ENCODE data around the gene PPP2R1B.
"Not testable (repeated sequence)": the region's sequence is repeated elsewhere in the genome, so short reads cannot be mapped to it uniquely, and the experiment has no call there.

Gene PPP2R1B

GRCh38 chr11:111726301-111726713 lies 39.9 kb downstream of the PPP2R1B start:
- ATAC-seq (no peak), DNase-seq (no peak)

DNA sequence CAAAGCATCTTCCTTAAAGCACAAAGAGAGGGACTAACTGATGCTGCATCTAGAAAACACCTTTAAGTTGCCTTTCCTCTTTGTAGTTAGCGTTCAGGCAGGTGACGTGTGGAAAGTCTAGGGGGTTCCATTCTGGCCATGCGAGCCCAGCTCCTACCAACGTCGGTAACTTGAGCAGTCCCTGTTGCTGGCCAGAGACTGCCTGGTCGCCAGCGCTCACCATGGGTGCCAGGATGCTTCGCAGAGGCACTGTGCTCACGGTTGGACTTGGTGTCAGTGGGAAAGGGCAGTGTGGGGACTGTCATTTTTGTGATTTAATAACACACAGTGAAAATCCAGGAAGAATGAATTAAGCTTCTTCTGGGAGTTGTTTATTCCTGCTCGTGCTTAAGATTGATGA lies 40.6 kb downstream of the PPP2R1B start:
- no peak for DNase-seq

GRCh38 chr11:111724615-111725129 lies 41.5 kb downstream of the PPP2R1B start:
- ATAC-seq: no peak
- no peak for DNase-seq

More for the DNA sequence above, 40.6 kb downstream of the PPP2R1B start:
- ATAC-seq: no peak

DNA sequence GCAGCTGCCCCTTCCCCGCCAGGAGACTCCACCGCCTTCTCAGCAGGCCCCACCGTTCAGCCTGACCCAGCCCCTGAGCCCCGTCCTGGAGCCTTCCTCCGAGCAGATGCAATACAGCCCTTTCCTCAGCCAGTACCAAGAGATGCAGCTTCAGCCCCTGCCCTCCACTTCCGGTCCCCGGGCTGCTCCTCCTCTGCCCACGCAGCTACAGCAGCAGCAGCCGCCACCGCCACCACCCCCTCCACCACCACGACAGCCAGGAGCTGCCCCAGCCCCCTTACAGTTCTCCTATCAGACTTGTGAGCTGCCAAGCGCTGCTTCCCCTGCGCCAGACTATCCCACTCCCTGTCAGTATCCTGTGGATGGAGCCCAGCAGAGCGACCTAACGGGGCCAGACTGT lies 42.6 kb downstream of the PPP2R1B start:
- no peak for ATAC-seq
- DNase-seq: no peak

DNA sequence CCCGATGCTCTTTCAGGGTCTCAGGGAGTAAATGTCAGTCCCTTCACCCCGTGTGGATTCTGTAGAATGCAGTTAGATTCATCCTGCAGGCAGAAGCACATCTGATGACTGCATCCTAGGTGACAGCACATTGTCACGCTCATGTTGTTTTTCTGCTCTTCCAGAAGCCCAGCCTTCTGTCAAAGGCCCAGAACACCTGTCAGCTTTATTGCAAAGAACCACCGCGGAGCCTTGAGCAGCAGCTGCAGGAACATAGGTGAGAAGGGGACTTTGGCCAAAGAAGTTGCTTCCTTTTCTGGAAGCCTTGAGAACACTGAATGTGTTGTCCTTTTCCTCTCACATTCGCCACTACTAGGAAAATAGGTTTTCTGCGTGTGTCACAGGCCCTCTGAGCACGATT lies 43.7 kb downstream of the PPP2R1B start:
- ATAC-seq (no peak), DNase-seq (no peak)

DNA sequence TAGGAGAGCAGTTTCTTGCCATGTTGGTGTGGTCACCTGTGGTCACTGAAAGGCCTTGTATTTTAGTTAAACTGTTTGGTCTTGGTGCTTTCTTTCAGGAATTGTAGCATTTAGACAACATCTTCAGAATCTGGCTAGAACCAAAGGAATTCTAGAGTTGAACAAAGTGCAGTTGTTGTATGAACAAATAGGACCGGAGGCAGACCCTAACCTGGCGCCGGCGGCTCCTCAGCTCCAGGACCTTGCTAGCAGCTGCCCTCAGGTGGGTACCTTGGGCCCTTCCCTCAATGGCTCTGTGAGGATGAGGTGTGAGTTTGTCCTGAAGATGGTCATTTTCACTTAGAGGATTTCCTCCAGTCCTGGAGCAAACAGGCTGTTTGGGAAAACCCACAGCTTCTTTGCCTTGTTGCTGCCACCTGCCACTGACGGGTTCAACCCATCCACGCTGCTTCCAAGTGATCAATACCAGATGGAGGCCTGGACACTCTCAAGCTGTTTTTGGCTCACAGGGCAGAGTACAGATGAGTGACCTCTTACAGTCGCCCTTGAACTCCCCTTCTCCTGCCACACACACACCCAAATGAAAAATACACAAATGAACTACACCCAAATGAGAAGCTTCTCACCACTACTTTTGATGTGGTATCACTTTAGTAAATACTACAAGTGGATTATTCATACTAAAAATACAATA lies 45.2 kb downstream of the PPP2R1B start:
- DNase-seq: no peak
- ATAC-seq: no peak

DNA sequence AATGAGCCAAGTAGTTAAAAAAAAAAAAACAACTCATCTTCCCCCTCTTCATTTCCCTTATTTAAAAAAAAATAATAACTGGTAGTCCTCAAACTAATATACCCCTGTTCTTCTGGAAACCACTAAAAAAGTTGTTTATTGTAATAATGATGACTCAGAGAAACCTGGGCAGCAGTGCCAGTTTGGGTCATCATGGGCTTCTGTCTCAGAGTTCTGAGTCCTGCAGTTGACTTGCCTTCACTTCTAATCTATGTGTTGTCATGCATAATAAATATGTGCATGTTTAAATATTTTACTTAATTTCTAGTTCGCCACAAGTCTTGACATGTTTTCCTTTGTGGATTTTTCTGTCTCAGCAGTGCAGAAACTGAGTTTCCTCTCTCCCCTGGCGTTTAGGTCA lies 46.8 kb downstream of the PPP2R1B start:
- DNase-seq: no peak
- no peak for ATAC-seq

DNA sequence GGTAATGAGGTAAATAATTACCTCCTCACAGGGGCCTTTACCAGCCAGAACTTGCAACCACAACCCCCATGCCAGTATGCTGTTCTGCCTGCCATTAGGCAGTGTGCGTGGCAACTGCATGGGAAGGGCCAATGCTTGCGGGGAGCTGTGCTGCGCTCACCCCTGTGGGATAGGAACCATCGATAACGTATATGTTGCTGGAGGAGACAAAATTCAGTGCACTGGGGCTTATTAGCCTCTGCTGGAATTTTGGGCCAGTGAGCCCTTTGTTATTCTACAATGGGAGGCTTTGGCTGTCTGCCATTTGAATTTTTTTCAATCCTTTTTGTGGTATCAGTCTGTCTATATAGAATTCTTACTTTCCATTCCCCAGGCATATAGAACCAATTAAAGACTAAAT lies 47.3 kb downstream of the PPP2R1B start:
- no peak for ATAC-seq
- DNase-seq: no peak

DNA sequence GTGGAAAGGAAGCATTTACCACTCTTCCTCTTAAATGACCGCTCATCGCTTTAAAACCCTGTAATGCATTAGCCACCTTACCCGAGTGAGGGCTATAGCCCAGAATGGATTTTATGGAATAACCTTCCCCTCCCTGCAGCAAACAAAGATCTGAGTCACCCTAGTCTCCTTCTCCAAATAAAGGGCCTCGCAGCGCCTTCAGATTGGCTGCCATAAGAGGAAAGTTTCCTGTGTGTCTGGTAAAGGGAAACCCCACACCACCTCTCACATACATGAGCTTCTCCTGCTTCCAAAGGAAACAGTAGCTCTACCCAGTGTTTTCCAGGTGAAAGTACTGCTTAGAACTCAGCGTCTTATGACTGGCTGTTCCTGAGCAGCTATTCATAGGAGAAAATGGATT lies 47.8 kb downstream of the PPP2R1B start:
- DNase-seq: no peak
- no peak for ATAC-seq

DNA sequence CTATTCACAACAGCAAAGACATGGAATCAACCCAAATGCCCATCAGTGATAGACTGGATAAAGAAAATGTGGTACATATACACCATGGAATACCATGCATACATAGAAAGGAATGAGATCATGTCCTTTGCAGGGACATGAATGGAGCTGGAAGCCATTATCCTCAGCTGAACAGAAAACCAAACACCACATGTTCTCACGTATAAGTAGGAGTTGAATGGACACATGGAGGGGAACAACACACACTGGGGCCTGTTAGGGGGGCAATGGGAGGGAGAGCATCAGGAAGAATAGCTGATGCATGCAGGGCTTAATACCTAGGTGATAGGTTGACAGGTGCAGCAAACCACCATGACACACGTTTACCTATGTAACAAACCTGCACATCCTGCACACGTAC lies 48.5 kb downstream of the PPP2R1B start:
- not testable (repeated sequence) for ATAC-seq, DNase-seq

DNA sequence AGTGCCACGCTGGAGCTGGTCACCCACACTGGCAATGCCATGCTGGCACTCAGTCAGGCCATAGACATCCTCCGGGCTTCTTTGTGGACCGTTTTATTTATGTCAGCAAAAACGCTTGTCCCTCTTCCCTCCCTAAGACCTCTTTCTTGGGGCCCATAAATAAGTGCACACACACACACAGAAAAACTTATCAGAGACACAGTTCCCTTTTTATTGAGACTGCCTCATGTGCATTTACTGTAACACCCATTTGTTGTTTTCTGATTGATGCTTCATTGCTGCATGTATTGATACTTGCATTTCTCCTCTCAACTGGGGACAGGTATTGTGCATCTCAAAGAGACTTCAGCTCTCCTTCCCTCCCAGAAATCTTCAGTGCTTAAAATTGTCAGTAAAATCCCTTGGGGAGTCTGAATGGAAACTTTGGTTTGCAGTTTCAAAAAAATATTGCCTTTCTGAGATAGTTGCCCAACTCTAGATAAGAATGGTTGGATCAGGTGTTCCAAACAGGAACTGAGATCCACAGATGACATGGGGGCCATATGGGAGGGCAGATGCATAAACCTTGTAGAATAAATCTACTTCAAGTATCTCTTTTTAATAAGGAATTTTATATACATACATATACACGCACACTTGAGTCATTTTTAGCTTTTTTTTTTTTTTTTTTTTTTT lies 50.9 kb downstream of the PPP2R1B start:
- ATAC-seq (no peak), DNase-seq (no peak)

GRCh38 chr11:111714522-111714921 lies 51.7 kb downstream of the PPP2R1B start:
- DNase-seq (no peak), ATAC-seq (no peak)

GRCh38 chr11:111707691-111708067 lies 58.5 kb downstream of the PPP2R1B start:
- no peak for DNase-seq
- no peak for ATAC-seq

GRCh38 chr11:111707039-111707690 lies 59.0 kb downstream of the PPP2R1B start:
- ATAC-seq (no peak), DNase-seq (no peak)

GRCh38 chr11:111703576-111703975 lies 62.6 kb downstream of the PPP2R1B start:
- DNase-seq (no peak), ATAC-seq (no peak)

- no peak for ATAC-seq
Measured at GRCh38 chr11:111702623-111703022, 63.6 kb downstream of the PPP2R1B start.

GRCh38 chr11:111700162-111700561 lies 66.0 kb downstream of the PPP2R1B start:
- ATAC-seq (no peak), DNase-seq (no peak)

More at GRCh38 chr11:111702623-111703022, 63.6 kb downstream of the PPP2R1B start:
- no peak for DNase-seq

- DNase-seq (no peak), ATAC-seq (no peak)
Measured at GRCh38 chr11:111699579-111700156, 66.5 kb downstream of the PPP2R1B start.

DNA sequence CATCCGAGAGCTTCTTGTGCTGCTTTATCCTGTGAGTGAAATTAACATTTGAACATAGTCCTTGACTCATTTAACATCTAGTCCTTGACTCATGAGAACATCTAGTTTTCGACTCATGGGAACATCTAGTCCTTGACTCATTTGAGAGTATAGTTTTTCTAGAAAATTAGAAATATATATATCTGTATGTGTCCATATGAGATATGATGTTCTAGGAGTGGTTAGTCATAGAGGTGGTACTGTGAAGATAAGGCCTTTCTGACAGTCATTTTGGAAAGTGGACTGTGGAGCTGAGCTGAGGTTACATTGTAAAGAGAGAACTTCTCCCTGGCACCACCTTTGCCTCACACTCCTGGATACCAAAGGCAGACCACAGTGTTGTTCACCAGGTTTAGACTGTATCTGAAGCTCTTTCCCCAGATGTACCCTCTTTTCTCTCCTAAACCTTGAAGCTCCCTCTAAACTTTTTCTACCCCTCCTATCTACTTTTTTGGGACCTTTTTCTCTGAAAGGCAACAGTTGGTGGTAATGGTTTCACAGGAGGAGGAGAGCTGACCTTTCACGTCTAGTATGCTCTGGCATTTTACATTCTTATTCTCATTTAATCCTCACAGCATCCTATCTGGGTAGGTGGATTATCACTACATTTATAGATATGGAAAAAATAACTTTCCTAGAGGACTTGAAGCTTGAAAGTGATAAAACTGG lies 67.2 kb downstream of the PPP2R1B start:
- no peak for DNase-seq
- peak; percentile 57 for ATAC-seq

DNA sequence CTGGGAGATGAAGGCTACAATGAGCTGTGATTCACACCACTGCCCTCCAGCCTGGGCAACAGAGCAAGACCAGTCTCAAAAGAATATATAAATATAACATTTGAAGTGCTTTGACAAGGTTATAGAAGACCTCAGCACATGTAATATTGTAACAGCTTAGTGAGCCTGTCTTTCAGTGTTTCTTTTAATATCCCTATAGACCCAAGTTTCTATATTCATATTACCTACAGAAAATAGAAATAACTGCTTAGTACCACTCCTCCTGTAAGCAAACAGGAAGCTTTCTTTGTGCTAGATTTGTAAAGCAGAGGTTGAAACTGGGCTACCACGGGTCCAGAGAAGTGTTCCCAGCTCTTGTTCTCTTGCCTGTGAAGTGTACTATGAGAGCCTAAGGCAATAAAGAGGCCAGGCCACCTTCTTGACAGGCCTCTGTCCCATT lies 68.2 kb downstream of the PPP2R1B start:
- DNase-seq: no peak
- no peak for ATAC-seq

DNA sequence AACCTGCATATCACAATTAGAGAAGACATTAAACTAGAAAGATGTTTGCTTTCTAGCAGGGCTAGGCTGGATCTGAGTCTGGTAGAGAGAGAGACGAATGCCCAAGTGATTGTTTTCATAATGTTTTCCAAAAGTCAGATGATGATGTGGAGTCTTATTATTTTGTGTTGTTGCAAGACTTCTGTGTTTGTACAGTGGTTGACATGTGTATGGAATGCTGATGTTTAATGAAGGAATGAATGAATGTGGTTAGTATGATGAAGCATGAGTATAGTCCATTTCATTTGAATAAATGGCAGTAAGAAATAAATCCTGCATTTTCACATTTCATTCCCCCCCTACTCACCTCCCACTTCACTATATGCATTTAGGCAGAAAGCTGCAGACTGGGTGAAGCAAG lies 69.6 kb downstream of the PPP2R1B start:
- no peak for DNase-seq

DNA sequence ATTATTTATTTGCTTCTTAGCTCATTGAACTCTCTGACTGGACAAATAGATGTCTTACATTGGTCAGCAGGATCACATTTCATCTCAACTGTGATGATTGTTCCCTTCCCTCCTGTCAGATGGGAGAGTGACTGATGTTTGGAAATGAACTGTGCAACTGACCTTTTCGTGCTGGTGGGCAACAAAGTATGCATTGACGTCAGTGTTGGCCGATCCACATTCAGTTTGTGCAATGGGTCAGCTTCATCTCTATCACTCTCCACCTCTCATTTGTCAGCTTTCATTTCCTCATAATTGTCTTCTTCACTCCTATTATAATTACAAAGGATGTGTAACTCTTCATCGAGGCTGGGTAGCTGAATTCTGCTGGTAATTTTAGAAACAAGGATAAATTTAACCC lies 71.3 kb downstream of the PPP2R1B start:
- ATAC-seq (no peak), DNase-seq (no peak)

More for the DNA sequence above, 69.6 kb downstream of the PPP2R1B start:
- no peak for ATAC-seq
